Neutrophil (primary cell): Measurements from ENCODE around the gene FAF1.
A peak's percentile ranks its signal among the peaks of the same experiment; 100 is the strongest.
"Not testable (repeated sequence)": the region's sequence is repeated elsewhere in the genome, so short reads cannot be mapped to it uniquely, and the experiment has no call there.

Experiments
- H3K27ac ChIP-seq: fragments of 200-600 bp; sonication (generic); 2 replicates; pipeline ENCODE4 v1.5.1; 2016; ENCODE audit warnings: mild to moderate bottlenecking, moderate library complexity
- H3K27me3 ChIP-seq: fragments of 200-600 bp; sonication (generic); 2 replicates; pipeline ENCODE4 v1.6.0; 2016; ENCODE audit warnings: mild to moderate bottlenecking
- H3K36me3 ChIP-seq: fragments of 200-600 bp; sonication (generic); 2 replicates; pipeline ENCODE4 v1.5.1; 2017
- H3K4me1 ChIP-seq, 2 experiments: fragments of 200-600 bp in 1 of 2; sonication (generic) in 1 of 2; 1 replicate in 1 of 2; 2 replicates in 1 of 2; pipeline versions ENCODE4 v1.5.1 to v1.6.1; 2013 to 2016; ENCODE audit warnings: low read depth in 1 of 2, low read length in 1 of 2, mild to moderate bottlenecking in 1 of 2, moderate library complexity in 1 of 2; ENCODE audit not compliant: control insufficient read depth in 1 of 2, insufficient read depth in 1 of 2
- H3K4me3 ChIP-seq, 2 experiments: fragments of 200-600 bp in 1 of 2; sonication (generic) in 1 of 2; 1 replicate in 1 of 2; 2 replicates in 1 of 2; pipeline ENCODE4 v1.5.1; 2013 to 2016; ENCODE audit warnings: low read depth in 1 of 2, low read length in 1 of 2, mild to moderate bottlenecking in 1 of 2, moderate library complexity in 1 of 2
- H3K9me3 ChIP-seq: fragments of 200-600 bp; sonication (generic); 2 replicates; pipeline ENCODE4 v1.5.1; 2016
- TF ChIP-seq, protein P1 (sequence below): fragments of 200-600 bp; sonication (generic); IDR thresholded peaks from 2 replicates; pipeline ENCODE4 v1.5.1; 2016; ENCODE audit warnings: antibody characterized with exemption

FAF1 gene

DNA sequence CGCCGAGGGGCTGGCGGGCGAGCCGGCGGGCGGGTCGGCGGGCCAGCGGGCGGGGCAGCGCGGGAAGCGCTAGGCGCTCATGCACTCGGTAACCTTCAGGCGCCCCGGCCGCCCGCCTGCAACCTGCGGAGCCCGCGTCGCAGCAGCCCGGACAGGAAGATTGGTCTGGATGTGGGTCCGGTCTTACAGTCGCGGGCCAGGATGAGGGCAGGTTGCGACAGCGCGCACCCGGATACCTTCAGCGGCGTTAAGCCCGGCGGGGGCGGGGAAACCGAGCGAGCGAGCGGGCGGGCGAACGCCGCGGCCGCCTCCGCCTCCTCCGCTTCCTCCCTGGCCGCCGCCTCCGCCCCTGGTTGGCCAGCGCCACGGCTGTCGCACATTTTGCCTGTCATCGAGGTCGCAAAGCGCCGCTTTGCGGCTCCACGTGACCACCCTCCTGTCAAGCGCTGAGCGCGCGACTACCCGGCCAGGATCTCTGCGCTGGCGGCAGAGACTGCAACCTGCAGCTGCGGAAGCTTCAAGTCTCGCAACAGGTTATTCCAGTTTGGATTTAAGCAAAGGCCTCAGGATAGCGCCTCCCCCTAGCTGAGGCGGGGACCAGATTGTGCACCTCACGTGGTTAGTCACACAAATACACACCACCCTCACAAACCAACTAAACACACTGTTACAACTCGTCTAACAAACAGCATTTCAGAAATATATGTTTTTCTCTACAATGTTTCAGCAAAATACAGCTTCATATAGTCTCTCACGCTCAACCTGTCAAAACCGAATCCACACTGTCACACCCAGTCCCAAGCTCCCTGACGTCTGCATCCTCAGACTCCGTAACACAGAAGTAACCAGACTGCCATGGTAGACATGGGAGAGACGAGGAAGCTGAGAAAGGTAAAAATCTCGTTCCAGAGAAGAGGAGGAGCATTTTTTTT is at the start of gene FAF1:
Gene FAF1 (minus strand): TSS at position 355 of the 932 bp plus-strand sequence. CDS start 456 bp downstream, outside the sequence.
- H3K4me3 ChIP-seq = peak within 1 kb of the TSS; percentile 77
- TF ChIP-seq, protein P1, sequence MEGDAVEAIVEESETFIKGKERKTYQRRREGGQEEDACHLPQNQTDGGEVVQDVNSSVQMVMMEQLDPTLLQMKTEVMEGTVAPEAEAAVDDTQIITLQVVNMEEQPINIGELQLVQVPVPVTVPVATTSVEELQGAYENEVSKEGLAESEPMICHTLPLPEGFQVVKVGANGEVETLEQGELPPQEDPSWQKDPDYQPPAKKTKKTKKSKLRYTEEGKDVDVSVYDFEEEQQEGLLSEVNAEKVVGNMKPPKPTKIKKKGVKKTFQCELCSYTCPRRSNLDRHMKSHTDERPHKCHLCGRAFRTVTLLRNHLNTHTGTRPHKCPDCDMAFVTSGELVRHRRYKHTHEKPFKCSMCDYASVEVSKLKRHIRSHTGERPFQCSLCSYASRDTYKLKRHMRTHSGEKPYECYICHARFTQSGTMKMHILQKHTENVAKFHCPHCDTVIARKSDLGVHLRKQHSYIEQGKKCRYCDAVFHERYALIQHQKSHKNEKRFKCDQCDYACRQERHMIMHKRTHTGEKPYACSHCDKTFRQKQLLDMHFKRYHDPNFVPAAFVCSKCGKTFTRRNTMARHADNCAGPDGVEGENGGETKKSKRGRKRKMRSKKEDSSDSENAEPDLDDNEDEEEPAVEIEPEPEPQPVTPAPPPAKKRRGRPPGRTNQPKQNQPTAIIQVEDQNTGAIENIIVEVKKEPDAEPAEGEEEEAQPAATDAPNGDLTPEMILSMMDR = peak; percentile 77

GRCh38 chr1:51009381-51009780 is 49.3 kb upstream of the FAF1 start:
- H3K36me3 ChIP-seq = no peaks in the 10 kb centered on the region
- no peaks in the 10 kb centered on the region for H3K4me1 ChIP-seq
- TF ChIP-seq, protein P1 = no peak
- H3K27ac ChIP-seq = no peak overlapping the region
- H3K27me3 ChIP-seq = peaks cover 17% of the 10 kb centered on the region
- H3K4me3 ChIP-seq = no peak overlapping the region
- H3K9me3 ChIP-seq = no peaks in the 10 kb centered on the region

More for the DNA sequence above, at the start of gene FAF1:
- peak within 1 kb of the TSS; percentile 84 for H3K27ac ChIP-seq
- H3K4me1 ChIP-seq = peaks cover 16 to 18% of the 10 kb centered on the region in 2 experiments
- H3K9me3 ChIP-seq = no peaks in the 10 kb centered on the region
- H3K27me3 ChIP-seq = no peaks in the 10 kb centered on the region
- no peaks in the 10 kb centered on the region for H3K36me3 ChIP-seq

DNA sequence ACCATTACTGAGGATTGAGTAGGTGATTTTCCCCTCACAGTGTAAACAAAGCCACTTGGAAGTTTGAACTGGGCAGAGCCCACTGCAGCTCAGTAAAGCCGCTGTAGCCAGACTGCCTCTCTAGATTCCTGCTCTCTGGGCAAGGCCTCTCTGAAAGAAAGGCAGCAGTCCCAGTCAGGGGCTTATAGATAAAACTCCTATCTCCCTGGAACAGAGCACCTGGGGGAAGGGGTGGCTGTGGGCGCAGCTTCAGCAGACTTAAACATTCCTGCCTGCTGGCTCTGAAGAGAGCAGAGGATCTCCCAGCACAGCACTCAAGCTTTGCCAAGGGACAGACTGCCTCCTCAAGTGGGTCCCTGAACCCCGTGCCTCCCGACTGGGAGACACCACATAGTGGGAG is 45.5 kb upstream of the FAF1 start:
- not testable (repeated sequence) for H3K4me3 ChIP-seq, H3K4me1 ChIP-seq, H3K27ac ChIP-seq, H3K36me3 ChIP-seq, H3K9me3 ChIP-seq
- H3K27me3 ChIP-seq = peaks cover 41% of the 10 kb centered on the region

DNA sequence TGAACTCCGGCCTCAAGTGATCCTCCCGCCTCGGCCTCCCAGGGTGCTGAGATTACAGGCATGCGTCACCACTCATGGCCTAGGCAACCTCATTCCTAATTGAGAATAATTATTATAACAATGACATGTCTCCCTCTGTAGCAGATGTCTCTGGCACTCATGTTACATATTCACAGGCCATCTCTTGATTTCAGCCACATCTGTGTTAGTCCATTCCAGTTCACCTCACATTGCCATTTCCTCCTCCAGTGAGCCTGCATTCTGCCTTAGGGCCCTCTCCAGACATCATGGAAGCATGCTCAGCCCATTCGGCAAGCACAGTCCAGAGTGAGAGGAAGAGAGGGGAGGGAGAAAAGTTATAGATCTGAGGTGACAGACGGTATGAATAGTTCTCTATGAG is 42.4 kb upstream of the FAF1 start:
- Histone ChIP-seq H3K4me3 (no peak overlapping the region), H3K36me3 (no peaks in the 10 kb centered on the region), H3K9me3 (no peaks in the 10 kb centered on the region), H3K27me3 (peaks cover 53% of the 10 kb centered on the region), H3K27ac (no peak overlapping the region), H3K4me1 (no peaks in the 10 kb centered on the region)
- TF ChIP-seq, protein P1 = no peak

DNA sequence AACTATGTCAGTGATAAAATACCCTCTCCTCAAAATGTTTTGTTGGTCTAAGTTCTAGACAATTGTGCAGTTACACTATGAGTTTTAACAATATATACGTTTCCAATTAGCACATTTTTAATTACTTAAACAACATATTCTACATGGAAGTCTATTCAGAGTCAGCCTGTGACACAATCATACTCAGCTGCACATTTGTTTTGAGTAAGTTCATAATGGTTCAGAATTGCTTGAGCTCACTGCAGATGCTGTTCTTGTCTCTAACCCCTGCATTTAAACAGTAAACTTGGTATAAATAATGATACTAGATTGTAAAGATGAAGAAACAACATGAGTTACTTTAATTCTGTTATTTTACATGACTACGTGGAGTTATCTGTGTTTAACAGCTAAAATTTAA is 40.6 kb upstream of the FAF1 start:
- H3K9me3 ChIP-seq = no peaks in the 10 kb centered on the region
- no peaks in the 10 kb centered on the region for H3K36me3 ChIP-seq
- H3K4me1 ChIP-seq = no peaks in the 10 kb centered on the region
- peaks cover 63% of the 10 kb centered on the region for H3K27me3 ChIP-seq
- no peak overlapping the region for H3K4me3 ChIP-seq
- TF ChIP-seq, protein P1 = no peak
- no peak overlapping the region for H3K27ac ChIP-seq

DNA sequence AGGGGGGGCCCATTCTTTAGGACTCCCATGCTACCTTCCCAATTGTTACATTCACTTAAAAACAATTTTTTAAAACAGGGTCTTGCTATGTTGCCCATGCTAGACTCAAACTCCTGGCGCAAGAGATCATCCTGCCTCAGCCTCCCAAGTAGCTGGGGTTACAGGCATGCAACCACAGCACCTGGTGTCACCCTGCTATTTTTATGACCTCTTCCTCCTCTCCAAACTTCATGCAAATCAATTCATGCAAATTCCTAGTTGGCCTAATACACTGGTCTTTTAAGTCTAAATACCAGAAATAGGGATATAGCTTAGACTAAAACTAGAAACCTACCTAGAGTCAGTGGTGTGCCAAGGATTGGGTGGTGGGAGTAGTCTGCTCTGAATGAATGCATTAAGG is 40.1 kb upstream of the FAF1 start:
- no peak overlapping the region for H3K27ac ChIP-seq
- no peaks in the 10 kb centered on the region for H3K4me1 ChIP-seq
- H3K36me3 ChIP-seq = no peaks in the 10 kb centered on the region
- H3K4me3 ChIP-seq = no peak overlapping the region
- no peaks in the 10 kb centered on the region for H3K9me3 ChIP-seq
- TF ChIP-seq, protein P1 = no peak
- H3K27me3 ChIP-seq = peaks cover 63% of the 10 kb centered on the region

- H3K9me3 ChIP-seq, H3K4me3 ChIP-seq: not testable (repeated sequence)
- peaks cover 62% of the 10 kb centered on the region for H3K27me3 ChIP-seq
Measured at GRCh38 chr1:50999375-50999774, 39.3 kb upstream of the FAF1 start.

More at GRCh38 chr1:50999375-50999774, 39.3 kb upstream of the FAF1 start:
- H3K36me3 ChIP-seq, H3K27ac ChIP-seq, H3K4me1 ChIP-seq: not testable (repeated sequence)
